Common myeloid progenitor, CD34-positive (primary cell): ENCODE results near the gene TGDS.

Experiments
- CTCF ChIA-PET: fragments of 350-600 bp; sonication (Branson Sonifier 250); formaldehyde crosslinking; loops from one replicate; lab custom pipeline; 2021; ENCODE audit warnings: antibody characterized with exemption; lab: Charles Lee
- POLR2A ChIA-PET: fragments of 350-600 bp; sonication (Branson Sonifier 250); formaldehyde crosslinking; loops from one replicate; lab custom pipeline; 2021; ENCODE audit warnings: antibody characterized with exemption; lab: Charles Lee
- DNase-seq, 3 donors: peaks; one replicate each; pipeline versions ENCODE4 v3.0.0 to v3.0.0-alpha.2; 2013
- H3K27ac ChIP-seq, 2 experiments: 1 replicate in 1 of 2; 2 replicates in 1 of 2; pipeline ENCODE4 v1.7.0; 2013; ENCODE audit warnings: inconsistent platforms in 2 of 2, low read length in 2 of 2, mild to moderate bottlenecking in 2 of 2, low read depth in 1 of 2, moderate library complexity in 1 of 2; ENCODE audit not compliant: severe bottlenecking in 2 of 2, insufficient read depth in 1 of 2, poor library complexity in 1 of 2
- H3K27me3 ChIP-seq, 5 experiments: replicated peaks in 2 of 5; 1 replicate in 3 of 5; 2 replicates in 2 of 5; pipeline versions ENCODE4 v1.6.1 to v1.7.0; 2013; ENCODE audit warnings: low read length in 4 of 5, mild to moderate bottlenecking in 2 of 5, moderate library complexity in 2 of 5, inconsistent platforms in 1 of 5; ENCODE audit not compliant: insufficient read depth in 5 of 5, control insufficient read depth in 4 of 5
- H3K36me3 ChIP-seq, 4 experiments: 1 replicate in 2 of 4; 2 replicates in 2 of 4; pipeline versions ENCODE4 v1.6.1 to v1.7.0; 2013; ENCODE audit warnings: low read length in 3 of 4, control low read depth in 1 of 4, mild to moderate bottlenecking in 1 of 4; ENCODE audit not compliant: control insufficient read depth in 4 of 4, insufficient read depth in 4 of 4
- H3K4me1 ChIP-seq, 4 experiments: 1 replicate in 3 of 4; 2 replicates in 1 of 4; pipeline versions ENCODE4 v1.6.1 to v1.7.1; 2013; ENCODE audit warnings: low read length in 3 of 4, mild to moderate bottlenecking in 3 of 4, control low read depth in 1 of 4, inconsistent platforms in 1 of 4, moderate library complexity in 1 of 4; ENCODE audit not compliant: control insufficient read depth in 4 of 4, insufficient read depth in 4 of 4; ENCODE audit errors: control extremely low read depth in 1 of 4
- H3K4me3 ChIP-seq, 7 experiments: 1 replicate in 4 of 7; 2 replicates in 3 of 7; pipeline versions ENCODE4 v1.5.1 to v1.7.0; 2013; ENCODE audit warnings: mild to moderate bottlenecking in 7 of 7, low read length in 6 of 7, moderate library complexity in 6 of 7, inconsistent platforms in 2 of 7, low read depth in 2 of 7, control low read depth in 1 of 7; ENCODE audit not compliant: insufficient read depth in 4 of 7, control insufficient read depth in 1 of 7; ENCODE audit errors: extremely low read depth in 1 of 7
- H3K9me3 ChIP-seq, 5 experiments: 1 replicate in 4 of 5; 2 replicates in 1 of 5; pipeline versions ENCODE4 v1.6.1 to v1.7.1; 2013; ENCODE audit warnings: low read length in 4 of 5, mild to moderate bottlenecking in 2 of 5, inconsistent platforms in 1 of 5, low read depth in 1 of 5, moderate library complexity in 1 of 5; ENCODE audit not compliant: control insufficient read depth in 4 of 5, insufficient read depth in 2 of 5; ENCODE audit errors: control extremely low read depth in 1 of 5
- WGBS: methylation state at CpG from one replicate; pipeline ENCODE4 v1.1.5; 2013; ENCODE audit not compliant: insufficient coverage; 5-methylcytosine and 5-hydroxymethylcytosine counted together

The TGDS gene

GRCh38 chr13:94556621-94557020 is 39.3 kb downstream of the TGDS start:
- Histone ChIP-seq H3K36me3 (no peaks in the 10 kb centered on the region), H3K4me1 (no peaks in the 10 kb centered on the region), H3K4me3 (no peak overlapping the region), H3K27me3 (no peaks in the 10 kb centered on the region), H3K27ac (no peak overlapping the region), H3K9me3 (no peaks in the 10 kb centered on the region)
- ChIA-PET CTCF (interaction anchor here (0.8 to 1.0 kb wide), 2 partner anchors 10 to 24 kb away, joined by 3 read pairs; no protein-coding TSS in a partner anchor), POLR2A (no interaction called here)
- no peak for DNase-seq
- 100% methylated on average over 2 of the region's 3 CpGs for WGBS

GRCh38 chr13:94556041-94556440 is 39.9 kb downstream of the TGDS start:
- Histone ChIP-seq H3K27ac (no peak overlapping the region), H3K27me3 (peaks cover 0 to 2% (median 0%) of the 10 kb centered on the region in 5 experiments), H3K9me3 (no peaks in the 10 kb centered on the region), H3K4me1 (no peaks in the 10 kb centered on the region), H3K36me3 (no peaks in the 10 kb centered on the region), H3K4me3 (no peak overlapping the region)
- DNase-seq, result no peak
- POLR2A ChIA-PET, result no interaction called here
- CTCF ChIA-PET, result interaction anchor here (0.6 to 1.0 kb wide), 3 partner anchors 10 to 24 kb away, joined by 3 read pairs; no protein-coding TSS in a partner anchor
- WGBS, result 100% methylated on average over 1 of the region's 1 CpG

- ChIA-PET POLR2A (no interaction called here), CTCF (no interaction called here)
- DNase-seq, result no peak
- Histone ChIP-seq H3K9me3 (no peaks in the 10 kb centered on the region), H3K27me3 (peaks cover 0 to 2% (median 0%) of the 10 kb centered on the region in 5 experiments), H3K4me3 (no peak overlapping the region), H3K27ac (no peak overlapping the region), H3K36me3 (no peaks in the 10 kb centered on the region), H3K4me1 (peaks cover 0 to 11% (median 6%) of the 10 kb centered on the region in 4 experiments)
- 92% methylated on average over 4 of the region's 4 CpGs for WGBS
These were observed 42.2 kb downstream of the TGDS start for GRCh38 chr13:94553766-94554165.

GRCh38 chr13:94552095-94552494 is 43.9 kb downstream of the TGDS start:
- H3K9me3 ChIP-seq, result no peaks in the 10 kb centered on the region
- POLR2A ChIA-PET, result no interaction called here
- peaks cover 0 to 2% (median 0%) of the 10 kb centered on the region in 5 experiments for H3K27me3 ChIP-seq
- DNase-seq, result no peak
- H3K36me3 ChIP-seq, result no peaks in the 10 kb centered on the region
- H3K4me3 ChIP-seq, result no peak overlapping the region
- 96% methylated on average over 4 of the region's 5 CpGs for WGBS
- H3K27ac ChIP-seq, result no peak overlapping the region
- H3K4me1 ChIP-seq, result peaks cover 4 to 20% (median 15%) of the 10 kb centered on the region in 4 experiments
- CTCF ChIA-PET, result interaction anchor here (0.9 kb wide), 1 partner anchor 65 kb away, joined by 5 read pairs; no protein-coding TSS in a partner anchor

- Histone ChIP-seq H3K27me3 (peaks cover 0 to 2% (median 0%) of the 10 kb centered on the region in 5 experiments), H3K27ac (peak overlapping the region; percentile 64 to 86), H3K4me3 (peak overlapping the region; percentile 73 to 96 (median 91)), H3K4me1 (peaks cover 4 to 20% (median 15%) of the 10 kb centered on the region in 4 experiments), H3K9me3 (peaks cover 0 to 1% (median 0%) of the 10 kb centered on the region in 5 experiments), H3K36me3 (no peaks in the 10 kb centered on the region)
- DNase-seq, result no peak
- WGBS, result 21% methylated on average over 15 of the region's 21 CpGs
- CTCF ChIA-PET, result interaction anchor here (1.2 to 3.3 kb wide), 5 partner anchors 11 to 114 kb away, joined by 6 to 20 read pairs (median 9); partner anchors contain the start of gene TGDS
- POLR2A ChIA-PET, result interaction anchor here (0.9 kb wide), 1 partner anchor 45 kb away, joined by 3 read pairs; no protein-coding TSS in a partner anchor
These were observed 45.8 kb downstream of the TGDS start for GRCh38 chr13:94550062-94550738.

- Histone ChIP-seq H3K27ac (peak overlapping the region; percentile 68 to 86), H3K4me3 (peak overlapping the region; percentile 73 to 96 (median 91)), H3K4me1 (peaks cover 4 to 20% (median 15%) of the 10 kb centered on the region in 4 experiments), H3K36me3 (no peaks in the 10 kb centered on the region), H3K27me3 (peaks cover 0 to 2% (median 0%) of the 10 kb centered on the region in 5 experiments), H3K9me3 (peaks cover 0 to 4% (median 0%) of the 10 kb centered on the region in 5 experiments)
- DNase-seq, result peak; percentile 93 to 95 (median 95)
- under 1% methylated on average over 53 of the region's 66 CpGs for WGBS
- POLR2A ChIA-PET, result interaction anchor here (0.6 to 1.1 kb wide), 3 partner anchors 13 to 653 kb away, joined by 3 to 6 read pairs (median 3); no protein-coding TSS in a partner anchor
- CTCF ChIA-PET, result interaction anchor here (0.6 to 3.3 kb wide), 7 partner anchors 11 to 603 kb away, joined by 3 to 20 read pairs (median 7); partner anchors contain the start of gene TGDS
These were observed 46.5 kb downstream of the TGDS start for GRCh38 chr13:94549232-94550061.
